ENCODE measurements around the gene CYLD. TPM values are rescaled to one million over a fixed set of nuclear protein-coding genes. Genes with fewer than 3 reads are reported as not detected.

CYLD gene
- total RNA-seq, 1 donor from 2014 or later = 27.8 TPM

- Mint-ChIP-seq H3K4me1 (ENCODE audit: unreplicated experiment) (peaks cover 2% of the 10 kb centered on the region), H3K9me3 (ENCODE audit: unreplicated experiment) (no peaks in the 10 kb centered on the region), H3K27me3 (ENCODE audit: unreplicated experiment) (peaks cover 11% of the 10 kb centered on the region), H3K4me3 (ENCODE audit: unreplicated experiment) (no peak overlapping the region), H3K27ac (ENCODE audit: unreplicated experiment) (no peak overlapping the region), H3K36me3 (ENCODE audit: unreplicated experiment) (no peaks in the 10 kb centered on the region)
- no peak for TF ChIP-seq CTCF (IDR thresholded peaks at IDR 0.05)
- DNase-seq (ENCODE audit: extremely low spot score, unreplicated experiment) = peak; percentile 46
Measured at GRCh38 chr16:50809561-50809960, 67.7 kb downstream of the CYLD start.

GRCh38 chr16:50810241-50810965, 68.5 kb downstream of the CYLD start:
- DNase-seq (ENCODE audit: extremely low spot score, unreplicated experiment) = peak; percentile 75
- Mint-ChIP-seq H3K9me3 (ENCODE audit: unreplicated experiment) (no peaks in the 10 kb centered on the region), H3K4me1 (ENCODE audit: unreplicated experiment) (peaks cover 2% of the 10 kb centered on the region), H3K27ac (ENCODE audit: unreplicated experiment) (no peak overlapping the region), H3K27me3 (ENCODE audit: unreplicated experiment) (peaks cover 12% of the 10 kb centered on the region), H3K36me3 (ENCODE audit: unreplicated experiment) (no peaks in the 10 kb centered on the region), H3K4me3 (ENCODE audit: unreplicated experiment) (no peak overlapping the region)
- TF ChIP-seq CTCF (IDR thresholded peaks at IDR 0.05) = no peak

GRCh38 chr16:50812046-50812445, 70.2 kb downstream of the CYLD start:
- DNase-seq (ENCODE audit: extremely low spot score, unreplicated experiment) = no peak
- Mint-ChIP-seq H3K4me1 (ENCODE audit: unreplicated experiment) (no peaks in the 10 kb centered on the region), H3K27ac (ENCODE audit: unreplicated experiment) (no peak overlapping the region), H3K36me3 (ENCODE audit: unreplicated experiment) (no peaks in the 10 kb centered on the region), H3K4me3 (ENCODE audit: unreplicated experiment) (no peak overlapping the region), H3K9me3 (ENCODE audit: unreplicated experiment) (no peaks in the 10 kb centered on the region), H3K27me3 (ENCODE audit: unreplicated experiment) (peaks cover 14% of the 10 kb centered on the region)
- no peak for TF ChIP-seq CTCF (IDR thresholded peaks at IDR 0.05)

- Mint-ChIP-seq H3K4me3 (ENCODE audit: unreplicated experiment) (no peak overlapping the region), H3K27ac (ENCODE audit: unreplicated experiment) (no peak overlapping the region), H3K27me3 (ENCODE audit: unreplicated experiment) (peaks cover 14% of the 10 kb centered on the region), H3K9me3 (ENCODE audit: unreplicated experiment) (no peaks in the 10 kb centered on the region), H3K36me3 (ENCODE audit: unreplicated experiment) (no peaks in the 10 kb centered on the region), H3K4me1 (ENCODE audit: unreplicated experiment) (no peaks in the 10 kb centered on the region)
- TF ChIP-seq CTCF (IDR thresholded peaks at IDR 0.05) = no peak
- peak; percentile 80 for DNase-seq (ENCODE audit: extremely low spot score, unreplicated experiment)
Measured at GRCh38 chr16:50812876-50813466, 71.1 kb downstream of the CYLD start.

GRCh38 chr16:50814052-50814451, 72.2 kb downstream of the CYLD start:
- Mint-ChIP-seq H3K36me3 (ENCODE audit: unreplicated experiment) (no peaks in the 10 kb centered on the region), H3K27ac (ENCODE audit: unreplicated experiment) (no peak overlapping the region), H3K27me3 (ENCODE audit: unreplicated experiment) (peaks cover 12% of the 10 kb centered on the region), H3K9me3 (ENCODE audit: unreplicated experiment) (no peaks in the 10 kb centered on the region), H3K4me3 (ENCODE audit: unreplicated experiment) (no peak overlapping the region), H3K4me1 (ENCODE audit: unreplicated experiment) (no peaks in the 10 kb centered on the region)
- DNase-seq (ENCODE audit: extremely low spot score, unreplicated experiment) = no peak
- no peak for TF ChIP-seq CTCF (IDR thresholded peaks at IDR 0.05)

Data from osteocyte (in vitro differentiated cells).